C1 segment of cervical spinal cord (tissue), 14 donors: ENCODE measurements around the gene FALEC.
"Not testable (repeated sequence)": the region's sequence is repeated elsewhere in the genome, so short reads cannot be mapped to it uniquely, and the experiment has no call there.

ENCODE experiments used
- DNase-seq, 14 donors: peaks; one replicate each; lab custom pipeline; 2025; lab: John Stamatoyannopoulos, UW

Gene FALEC

GRCh38 chr1:150574260-150575071, 58.9 kb downstream of the FALEC start:
- DNase-seq, result no peak

DNA sequence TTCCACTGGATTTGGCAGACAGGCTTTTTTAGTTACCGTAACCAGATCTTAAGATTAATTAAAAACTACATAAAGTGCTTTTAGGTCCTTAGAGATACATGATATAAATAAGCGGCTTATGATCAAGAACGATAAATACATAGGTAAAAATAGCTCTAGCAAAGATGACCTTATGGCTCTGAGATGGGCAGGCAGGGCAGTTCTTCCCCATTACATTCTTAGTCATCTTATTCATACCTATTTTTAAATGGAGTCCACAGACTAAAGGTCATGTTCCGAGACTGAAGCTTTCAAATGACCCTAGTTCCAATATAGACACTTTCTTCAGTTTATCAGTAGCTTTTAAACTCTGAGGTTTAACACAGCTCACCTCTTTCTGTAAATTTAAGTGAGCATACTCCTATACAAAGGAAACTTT, 59.5 kb downstream of the FALEC start:
- no peak for DNase-seq

GRCh38 chr1:150575518-150576366, 60.2 kb downstream of the FALEC start:
- no peak for DNase-seq

DNA sequence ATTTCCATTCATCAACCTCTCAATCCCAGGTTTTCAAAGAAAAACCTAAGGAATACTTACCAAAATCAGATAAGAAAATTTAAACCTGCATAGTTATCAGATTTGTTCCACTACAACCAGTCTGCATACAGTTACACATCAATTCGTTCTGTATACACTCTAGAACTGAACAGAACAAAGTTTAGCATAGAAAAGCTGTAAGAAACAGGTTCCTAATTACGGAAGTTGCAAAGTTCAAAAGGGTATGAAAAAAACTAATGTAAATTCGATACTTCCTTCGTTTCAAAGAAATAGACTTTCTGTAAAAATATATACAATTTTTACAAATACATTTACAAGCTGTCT, 60.8 kb downstream of the FALEC start:
- no peak for DNase-seq

- DNase-seq, result no peak
Observed at GRCh38 chr1:150576794-150577556, 61.4 kb downstream of the FALEC start.

DNA sequence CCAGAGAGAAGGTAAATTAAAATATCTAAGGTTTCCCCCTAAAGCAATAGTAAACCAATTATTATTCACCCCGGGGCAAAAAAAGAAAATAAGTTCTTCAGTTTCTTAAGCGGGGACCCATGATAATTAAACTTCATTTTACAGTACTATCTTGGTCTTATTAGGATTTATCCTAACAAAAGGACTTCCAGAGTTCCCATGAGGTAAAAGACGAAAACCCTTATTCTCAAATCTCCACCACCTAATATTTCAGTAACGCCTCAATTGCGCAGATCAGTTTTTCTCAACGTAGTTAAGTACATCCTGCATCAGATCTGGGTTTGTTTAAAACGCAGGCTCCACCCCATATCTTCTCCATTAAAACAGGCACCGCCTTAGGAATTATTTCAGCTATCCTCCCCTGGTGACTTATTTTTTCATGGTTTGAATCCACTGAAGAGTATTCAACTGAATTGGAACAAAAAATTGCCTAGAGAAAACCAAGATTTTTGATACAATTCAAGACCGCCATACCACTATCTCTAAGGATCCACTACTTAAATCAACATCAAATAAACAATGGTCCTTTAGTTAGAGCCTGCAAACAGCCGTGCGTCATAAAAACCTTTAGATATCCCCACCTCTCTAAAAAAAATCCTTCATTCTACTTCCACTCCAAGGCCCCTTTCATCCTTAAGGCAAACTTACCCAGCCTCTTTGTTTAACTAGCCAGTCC, 62.2 kb downstream of the FALEC start:
- DNase-seq, result no peak

GRCh38 chr1:150578272-150579109, 62.9 kb downstream of the FALEC start:
- DNase-seq, result peak in 10 of 14 donors; percentile 18 to 67 (median 56)

DNA sequence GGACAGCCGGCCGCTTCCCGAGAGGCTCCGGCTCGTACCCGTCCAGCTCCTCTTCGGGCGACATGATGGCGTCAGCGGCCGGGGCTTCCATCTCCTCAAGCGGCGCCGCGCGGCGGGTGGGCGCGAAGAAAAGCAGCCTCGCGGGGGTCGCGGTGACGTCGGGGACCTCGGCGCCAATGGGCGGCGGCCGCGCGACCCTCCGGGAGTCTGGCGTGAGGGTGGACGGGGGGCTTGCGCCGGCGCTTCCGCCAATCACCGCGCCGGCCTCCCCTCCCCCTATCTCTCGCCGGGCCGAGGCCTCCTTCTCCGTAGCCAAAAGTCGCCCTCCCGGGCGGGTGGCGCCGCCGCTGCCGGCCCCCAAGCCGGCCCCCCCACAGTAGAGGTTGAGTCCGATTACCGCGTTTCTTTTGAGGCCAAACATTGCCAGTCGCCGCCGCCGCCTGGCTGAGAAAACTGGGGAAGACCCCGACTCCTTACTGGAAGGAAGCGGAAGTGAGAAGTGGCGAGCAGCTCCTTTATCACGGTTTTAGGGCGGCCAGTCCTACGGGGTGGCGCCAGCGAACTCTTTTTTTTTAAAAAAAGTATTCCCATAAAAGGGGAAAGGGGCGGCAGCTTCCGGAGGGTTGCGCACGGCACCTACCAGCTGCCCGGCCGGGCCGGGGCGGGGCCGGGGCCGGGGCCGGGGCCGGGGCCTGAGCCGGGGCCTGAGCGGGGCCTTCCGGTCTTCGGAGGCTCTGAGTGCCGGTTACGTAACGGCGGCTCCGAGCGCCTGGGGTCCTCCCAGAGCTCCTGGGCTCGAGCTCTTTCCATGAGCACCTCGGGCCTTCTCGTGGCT, 63.8 kb downstream of the FALEC start, which contains the start of gene MCL1:
Gene MCL1 (minus strand): TSS at position 501 of the 835 bp plus-strand sequence. CDS start 80 bp downstream, at position 421.
- peak; percentile 42 to 95 (median 88) for DNase-seq

DNA sequence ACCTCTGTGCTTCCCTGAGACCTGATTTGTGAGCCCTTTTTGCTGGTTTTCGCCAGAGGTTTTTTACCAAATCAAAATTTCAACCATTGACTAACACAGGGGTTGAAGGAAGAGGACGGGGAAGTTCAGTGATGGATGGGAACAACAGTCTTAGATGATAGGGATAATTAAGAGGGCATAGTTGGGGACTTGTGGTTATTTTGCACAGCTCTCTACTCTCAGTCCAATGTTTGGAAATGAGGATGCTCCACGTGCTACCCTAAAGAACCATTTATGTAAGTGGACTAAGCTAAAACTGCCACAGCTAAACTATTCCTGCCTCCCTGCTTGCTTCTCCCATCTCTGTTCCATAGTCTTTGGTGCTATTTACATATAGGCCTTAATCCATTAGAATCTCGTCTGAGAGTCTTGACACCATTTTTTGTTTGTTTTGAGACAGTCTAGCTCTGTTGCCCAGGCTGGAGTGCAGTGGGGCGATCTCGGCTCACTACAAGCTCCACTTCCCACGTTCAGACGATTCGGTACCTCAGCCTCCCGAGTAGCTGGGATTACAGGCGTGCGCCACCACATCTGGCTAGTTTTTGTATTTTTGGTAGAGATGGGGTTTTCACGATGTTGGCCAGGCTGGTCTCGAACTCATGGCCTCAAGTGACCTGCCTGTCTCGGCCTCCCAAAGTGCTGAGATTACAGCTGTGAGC, 64.5 kb downstream of the FALEC start:
- DNase-seq, result peak in 1 of 14 donors; percentile 63

DNA sequence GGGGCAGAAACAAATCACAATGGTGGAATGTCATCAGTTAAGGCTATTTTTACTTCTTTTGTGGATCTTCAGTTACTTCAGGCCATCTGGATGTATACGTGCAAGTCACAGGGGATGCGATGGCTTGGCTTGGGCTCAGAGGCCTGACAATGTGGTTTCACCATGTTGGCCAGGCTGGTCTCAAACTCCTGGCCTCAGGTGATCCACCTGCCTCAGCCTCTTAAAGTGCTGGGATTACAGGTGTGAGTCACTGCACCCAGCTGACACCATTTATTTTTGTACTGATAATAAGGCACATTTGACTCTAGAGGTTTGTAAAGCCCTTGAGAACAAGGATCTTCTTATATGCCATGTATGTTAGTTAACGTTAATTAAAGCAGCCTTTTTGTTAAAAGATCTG, 65.4 kb downstream of the FALEC start:
- DNase-seq, result not testable (repeated sequence)

DNA sequence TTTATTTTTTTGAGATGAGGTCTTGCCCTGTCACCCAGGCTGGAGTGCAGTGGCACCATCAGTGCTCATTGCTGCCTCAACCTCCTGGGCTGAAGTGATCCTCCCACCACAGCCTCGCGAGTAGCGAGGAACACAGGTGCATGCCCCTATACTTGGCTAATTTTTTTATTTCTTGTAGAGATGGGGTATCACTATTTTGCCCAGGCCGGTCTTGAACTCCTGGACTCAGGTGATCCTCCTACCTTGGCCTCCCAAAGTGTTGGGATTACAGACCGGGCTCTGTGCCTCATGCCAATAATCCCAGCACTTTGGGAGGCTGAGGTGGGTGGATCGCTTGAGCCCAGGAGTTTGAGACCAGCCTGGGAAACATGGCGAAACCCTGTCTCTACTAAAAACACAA, 65.9 kb downstream of the FALEC start:
- not testable (repeated sequence) for DNase-seq

DNA sequence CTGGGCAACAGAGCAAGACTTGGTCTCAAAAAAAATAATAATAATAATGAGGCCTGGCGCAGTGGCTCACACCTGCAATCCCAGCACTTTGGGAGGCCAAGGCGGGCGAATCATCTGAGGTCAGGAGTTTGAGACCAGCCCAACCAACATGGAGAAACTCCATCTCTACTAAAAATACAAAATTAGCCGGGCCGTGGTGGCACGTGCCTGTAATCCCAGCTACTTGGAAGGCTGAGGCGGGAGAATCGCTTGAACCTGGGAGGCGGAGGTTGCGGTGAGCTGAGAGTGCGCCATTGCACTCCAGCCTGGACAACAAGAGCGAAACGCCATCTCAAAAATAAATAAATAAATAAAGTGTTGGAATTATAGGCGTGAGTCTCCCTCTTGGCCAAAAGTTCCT, 66.4 kb downstream of the FALEC start:
- not testable (repeated sequence) for DNase-seq

DNA sequence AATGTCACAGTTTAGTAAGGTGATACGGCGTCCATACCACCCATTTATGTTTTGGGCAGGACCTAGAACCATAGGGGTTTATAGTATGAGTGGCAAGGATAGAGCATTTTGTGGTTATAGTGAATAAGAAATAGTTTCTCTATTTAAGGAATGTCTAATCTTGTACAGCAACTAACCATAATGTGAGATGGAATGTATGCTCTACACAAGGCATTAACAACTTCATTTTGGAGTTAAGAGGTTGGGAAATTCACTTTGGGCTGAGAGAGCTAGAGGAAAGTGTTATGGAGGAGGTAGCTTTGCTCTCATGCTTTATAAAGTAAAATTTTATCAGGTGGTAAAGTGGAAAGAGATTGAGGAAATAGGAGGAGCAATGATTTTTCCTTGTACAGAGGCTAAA, 66.8 kb downstream of the FALEC start:
- DNase-seq, result no peak
